ENCODE results near the gene RAB8A. TPM values are rescaled to one million over a fixed set of nuclear protein-coding genes. Genes with fewer than 3 reads are reported as not detected.
"Not testable (repeated sequence)": the region's sequence is repeated elsewhere in the genome, so short reads cannot be mapped to it uniquely, and the experiment has no call there.

Gene RAB8A
- total RNA-seq, 2 donors from 2014 or later, result 166 to 260 TPM

DNA sequence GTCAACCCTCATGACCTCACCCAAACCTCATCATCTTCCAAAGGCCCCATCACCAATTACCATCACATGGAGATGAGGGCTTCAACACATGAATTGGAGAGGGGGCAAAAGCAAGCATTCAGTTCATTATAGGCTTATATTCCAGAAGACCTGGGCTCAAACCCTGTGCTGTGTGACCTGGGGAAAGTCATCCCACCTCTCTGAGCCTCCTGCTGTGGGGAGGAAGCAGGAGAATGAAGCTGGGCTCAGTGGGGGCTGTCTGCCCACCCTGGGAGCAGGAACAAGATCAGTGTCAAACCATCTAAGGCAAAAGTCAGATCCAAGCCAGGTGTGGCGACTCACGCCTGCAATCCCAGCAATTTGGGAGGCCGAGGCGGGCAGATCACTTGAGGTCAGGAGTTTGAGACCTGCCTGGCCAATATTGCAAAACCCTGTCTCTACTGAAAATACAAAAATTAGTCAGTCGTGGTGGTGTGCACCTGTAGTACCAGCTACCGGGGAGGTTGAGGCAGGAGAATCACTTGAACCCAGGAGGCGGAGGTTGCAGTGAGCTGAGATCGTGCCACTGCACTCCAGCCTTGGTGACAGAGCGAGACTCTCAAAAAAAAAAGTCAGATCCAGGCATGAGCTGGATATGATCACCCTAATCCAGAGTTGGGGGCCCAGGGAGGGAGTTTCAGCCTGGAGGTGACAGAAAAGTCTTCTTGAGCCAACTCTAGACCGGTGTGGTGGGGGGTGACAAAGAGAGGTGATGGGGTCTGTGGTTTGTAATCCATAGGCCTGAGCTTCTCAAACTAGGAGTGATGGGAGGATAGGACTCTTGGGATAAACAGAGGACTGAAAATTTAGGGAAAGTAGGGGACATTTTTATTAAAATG lies 37.0 kb upstream of the RAB8A start:
- DNase-seq (ENCODE audit: low spot score), result no peak
- Mint-ChIP-seq H3K36me3 (peaks cover 13% of the 10 kb centered on the region), H3K4me3 (peak overlapping the region; percentile 86), H3K9me3 (no peaks in the 10 kb centered on the region), H3K27me3 (no peaks in the 10 kb centered on the region), H3K27ac (peak overlapping the region; percentile 94 to 96), H3K4me1 (ENCODE audit: low read depth in 2 of 2) (peaks cover 39 to 42% of the 10 kb centered on the region in 2 donors)
- no peak for ATAC-seq

DNA sequence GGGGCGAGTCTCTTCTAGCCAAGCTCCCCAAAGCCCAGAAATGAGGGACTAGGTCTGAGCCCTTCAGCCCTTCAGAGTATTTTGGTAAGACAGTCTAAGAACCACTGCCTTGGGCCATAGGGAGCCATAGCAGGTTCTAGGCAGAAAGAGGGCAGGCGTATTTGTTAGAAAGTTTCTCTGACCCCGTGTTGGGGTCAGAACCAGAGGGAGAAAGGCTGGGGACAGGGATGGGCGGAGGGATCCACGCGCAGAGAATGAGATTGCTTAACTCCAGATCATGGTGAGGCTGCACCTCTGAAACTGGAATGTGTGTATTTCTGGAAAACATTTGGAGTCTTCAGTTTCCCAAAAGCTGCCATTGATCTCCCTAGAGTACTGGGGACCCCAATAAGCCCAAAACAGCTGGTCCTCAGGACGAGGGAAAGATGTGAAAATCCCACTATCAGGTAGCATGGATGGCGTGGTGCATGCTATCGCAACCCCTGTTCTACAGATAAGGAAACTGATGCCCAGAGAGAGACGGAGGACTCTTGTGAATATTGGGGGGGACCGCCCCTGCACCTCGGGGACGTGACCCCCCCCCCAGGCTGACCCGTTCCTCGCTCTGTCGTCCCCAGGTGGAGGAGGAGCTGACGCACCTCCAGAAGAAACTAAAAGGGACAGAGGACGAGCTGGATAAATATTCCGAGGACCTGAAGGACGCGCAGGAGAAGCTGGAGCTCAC lies 36.1 kb upstream of the RAB8A start:
- Mint-ChIP-seq H3K9me3 (no peaks in the 10 kb centered on the region), H3K36me3 (peaks cover 19% of the 10 kb centered on the region), H3K27me3 (no peaks in the 10 kb centered on the region), H3K27ac (peak overlapping the region; percentile 94 to 96), H3K4me1 (ENCODE audit: low read depth in 2 of 2) (peaks cover 46 to 50% of the 10 kb centered on the region in 2 donors), H3K4me3 (peak overlapping the region; percentile 86)
- ATAC-seq (no peak), DNase-seq (ENCODE audit: low spot score) (no peak)

DNA sequence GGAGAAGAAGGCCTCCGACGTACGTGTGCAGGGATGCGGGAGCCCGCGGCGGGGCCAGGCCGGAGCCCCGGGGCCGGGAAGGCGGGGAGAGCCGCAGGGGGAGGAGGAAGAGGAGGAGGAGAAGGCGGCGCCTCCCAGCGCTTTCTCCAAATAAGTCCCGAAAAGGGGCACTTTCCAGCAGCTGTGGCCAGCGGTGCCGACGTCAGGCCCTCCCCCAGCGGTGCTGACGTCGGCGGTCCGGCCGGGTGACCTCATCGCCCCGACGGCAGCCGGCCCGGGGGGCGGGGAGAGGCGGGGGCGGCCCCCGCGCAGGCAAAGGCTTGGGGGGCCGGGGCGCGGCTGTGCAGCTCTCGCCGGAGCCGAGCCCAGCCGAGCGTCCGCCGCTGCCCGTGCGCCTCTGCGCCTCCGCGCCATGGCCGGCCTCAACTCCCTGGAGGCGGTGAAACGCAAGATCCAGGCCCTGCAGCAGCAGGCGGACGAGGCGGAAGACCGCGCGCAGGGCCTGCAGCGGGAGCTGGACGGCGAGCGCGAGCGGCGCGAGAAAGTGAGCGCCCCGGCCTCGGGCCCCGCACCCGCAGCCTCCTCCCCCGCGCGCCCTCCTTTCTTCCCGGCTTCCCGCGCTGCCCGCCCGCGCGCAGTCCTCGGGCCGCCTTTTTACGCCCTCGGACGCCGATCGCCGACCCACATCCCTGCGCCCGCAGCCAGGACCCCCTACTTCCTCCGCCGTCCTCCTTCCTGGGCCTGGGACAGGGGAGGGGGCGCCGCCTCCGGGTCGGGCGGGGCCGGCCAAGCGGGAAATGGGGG lies 35.3 kb upstream of the RAB8A start, which contains the start of gene TPM4:
Gene TPM4 (plus strand): TSS at position 342 of the 804 bp plus-strand sequence. CDS start 71 bp downstream, at position 413.
- peak within 1 kb of the TSS; percentile 96 to 97 for H3K27ac Mint-ChIP-seq
- DNase-seq (ENCODE audit: low spot score), result peak; percentile 93
- H3K36me3 Mint-ChIP-seq, result peaks cover 20% of the 10 kb centered on the region
- peak within 1 kb of the TSS; percentile 86 for H3K4me3 Mint-ChIP-seq
- no peaks in the 10 kb centered on the region for H3K9me3 Mint-ChIP-seq
- peak; percentile 80 to 85 for ATAC-seq
- no peaks in the 10 kb centered on the region for H3K27me3 Mint-ChIP-seq
- H3K4me1 Mint-ChIP-seq (ENCODE audit: low read depth in 2 of 2), result peaks cover 50 to 56% of the 10 kb centered on the region in 2 donors

DNA sequence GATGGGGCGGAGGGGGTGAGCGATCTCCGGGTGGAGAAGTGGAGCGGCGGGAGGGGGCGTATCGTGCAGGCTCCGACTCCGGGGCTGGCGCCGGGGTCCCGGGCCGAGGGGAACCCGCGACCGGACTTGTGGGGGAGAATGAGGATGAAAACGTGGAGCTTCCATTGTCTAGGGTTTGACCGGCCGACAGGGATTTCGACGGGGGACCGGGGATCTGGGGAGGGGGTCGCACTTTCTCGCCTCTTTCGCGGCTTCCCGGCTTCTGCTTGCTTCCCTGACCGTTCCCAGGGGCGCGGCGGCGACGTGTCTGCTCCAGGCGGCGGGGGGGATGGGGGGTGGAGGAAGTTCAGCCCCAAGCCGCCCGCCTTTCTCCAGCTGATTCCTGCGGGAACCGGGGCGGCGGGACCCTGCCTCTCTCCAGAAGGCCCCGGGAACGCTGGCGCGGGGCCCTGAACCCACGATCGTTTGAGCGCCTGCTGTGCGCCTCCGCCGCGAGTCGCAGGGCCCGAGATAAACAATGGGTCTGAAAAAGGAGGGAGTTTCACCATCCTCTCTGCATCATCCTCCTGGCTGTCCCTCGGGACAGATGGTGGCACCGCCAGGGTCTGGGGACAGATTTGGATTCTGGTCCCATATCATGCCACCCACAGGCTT lies 34.6 kb upstream of the RAB8A start:
- Mint-ChIP-seq H3K27me3 (no peaks in the 10 kb centered on the region), H3K4me3 (peak overlapping the region; percentile 86), H3K4me1 (ENCODE audit: low read depth in 2 of 2) (peaks cover 54 to 61% of the 10 kb centered on the region in 2 donors), H3K9me3 (no peaks in the 10 kb centered on the region), H3K27ac (peak overlapping the region; percentile 96 to 97), H3K36me3 (peaks cover 24% of the 10 kb centered on the region)
- no peak for DNase-seq (ENCODE audit: low spot score)
- ATAC-seq, result no peak

DNA sequence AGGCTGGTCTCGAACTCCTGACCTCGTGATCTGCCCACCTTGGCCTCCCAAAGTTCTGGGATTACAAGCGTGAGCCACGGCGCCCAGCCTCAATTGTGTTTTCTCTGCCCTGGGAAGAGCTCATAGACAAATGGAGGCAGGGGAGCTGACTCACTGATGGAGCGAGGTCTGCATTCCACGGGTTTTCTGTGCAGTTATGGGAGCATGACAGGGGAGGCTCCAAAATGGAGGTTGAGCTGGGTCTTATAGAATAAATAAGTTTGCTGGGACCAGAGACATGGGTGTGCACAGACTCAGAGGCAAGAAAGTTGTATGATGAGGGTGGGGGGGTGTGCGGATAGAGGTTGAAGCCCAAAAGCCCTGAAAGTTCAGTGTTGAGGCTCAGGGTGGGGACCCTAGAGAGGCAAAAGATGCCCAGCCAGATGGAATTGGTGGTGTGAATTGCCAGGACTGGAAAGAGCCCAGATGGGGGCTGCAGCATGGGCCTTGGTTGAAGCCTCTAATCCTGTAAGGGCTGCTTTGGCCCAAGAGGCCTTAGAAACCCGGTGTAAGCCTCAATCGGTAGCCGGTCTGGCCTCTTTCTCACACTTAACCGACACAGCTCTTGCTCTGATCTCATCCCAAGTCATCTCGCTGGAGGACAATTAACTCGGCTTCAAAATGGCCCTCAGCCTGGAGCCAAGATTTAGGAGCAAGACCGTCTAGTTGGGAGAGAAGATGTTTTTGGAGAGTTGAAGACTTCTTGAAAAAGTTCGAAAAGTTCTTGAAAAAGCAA lies 33.5 kb upstream of the RAB8A start:
- no peak for DNase-seq (ENCODE audit: low spot score)
- Mint-ChIP-seq H3K9me3 (no peaks in the 10 kb centered on the region), H3K4me3 (peak overlapping the region; percentile 86), H3K36me3 (peaks cover 28% of the 10 kb centered on the region), H3K27me3 (no peaks in the 10 kb centered on the region), H3K4me1 (ENCODE audit: low read depth in 2 of 2) (peaks cover 59 to 67% of the 10 kb centered on the region in 2 donors), H3K27ac (peak overlapping the region; percentile 96 to 97)
- ATAC-seq, result no peak

DNA sequence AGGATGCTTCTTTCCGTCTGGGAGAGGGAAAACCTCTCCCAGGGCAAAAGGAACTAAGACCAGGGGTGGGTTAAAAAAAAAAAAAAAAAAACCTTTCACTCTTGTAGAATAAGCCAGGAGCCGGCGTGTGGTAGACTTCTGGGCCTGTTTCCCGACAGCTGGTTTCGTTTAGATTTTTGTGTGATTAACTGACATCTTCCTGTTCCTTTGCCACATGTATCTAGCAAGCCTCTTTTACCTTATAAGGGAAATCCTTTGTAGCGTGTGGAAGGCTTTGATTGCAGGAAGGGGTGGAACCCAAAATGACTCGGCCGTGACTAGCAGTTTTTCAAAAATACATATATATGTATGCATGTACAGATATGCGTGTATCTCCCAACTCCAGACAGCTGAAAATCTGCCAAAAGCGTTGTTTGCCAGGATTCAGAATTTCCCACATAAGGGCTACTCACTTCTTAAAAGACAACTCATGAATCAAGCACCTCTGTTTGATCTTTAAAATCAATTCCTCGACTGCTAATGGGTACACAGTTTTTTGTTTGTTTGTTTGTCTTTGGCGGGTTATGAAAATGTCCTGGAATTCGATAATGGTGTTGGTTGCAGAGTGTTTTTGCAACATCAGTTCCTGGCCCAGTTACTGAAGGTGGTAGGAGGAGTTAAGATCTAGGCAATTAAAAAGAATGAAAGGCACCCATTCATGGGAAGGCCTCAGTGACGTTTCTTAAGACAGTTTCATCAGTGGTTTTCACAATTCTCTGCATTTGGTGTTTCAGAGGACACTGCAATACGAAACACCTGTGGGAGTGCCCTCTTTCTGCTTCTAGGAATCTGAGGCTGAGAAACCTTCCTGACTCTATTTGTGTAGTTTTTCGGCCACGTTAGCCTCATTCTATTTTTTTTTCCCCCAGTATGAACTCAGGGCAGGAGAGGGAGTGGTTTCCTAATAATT lies 32.7 kb upstream of the RAB8A start:
- peak; percentile 88 for DNase-seq (ENCODE audit: low spot score)
- H3K4me1 Mint-ChIP-seq (ENCODE audit: low read depth in 2 of 2), result peaks cover 62 to 66% of the 10 kb centered on the region in 2 donors
- H3K27ac Mint-ChIP-seq, result peak overlapping the region; percentile 96 to 97
- H3K4me3 Mint-ChIP-seq, result peak overlapping the region; percentile 86
- no peaks in the 10 kb centered on the region for H3K9me3 Mint-ChIP-seq
- peaks cover 28% of the 10 kb centered on the region for H3K36me3 Mint-ChIP-seq
- ATAC-seq, result peak; percentile 69 to 76
- H3K27me3 Mint-ChIP-seq, result no peaks in the 10 kb centered on the region

DNA sequence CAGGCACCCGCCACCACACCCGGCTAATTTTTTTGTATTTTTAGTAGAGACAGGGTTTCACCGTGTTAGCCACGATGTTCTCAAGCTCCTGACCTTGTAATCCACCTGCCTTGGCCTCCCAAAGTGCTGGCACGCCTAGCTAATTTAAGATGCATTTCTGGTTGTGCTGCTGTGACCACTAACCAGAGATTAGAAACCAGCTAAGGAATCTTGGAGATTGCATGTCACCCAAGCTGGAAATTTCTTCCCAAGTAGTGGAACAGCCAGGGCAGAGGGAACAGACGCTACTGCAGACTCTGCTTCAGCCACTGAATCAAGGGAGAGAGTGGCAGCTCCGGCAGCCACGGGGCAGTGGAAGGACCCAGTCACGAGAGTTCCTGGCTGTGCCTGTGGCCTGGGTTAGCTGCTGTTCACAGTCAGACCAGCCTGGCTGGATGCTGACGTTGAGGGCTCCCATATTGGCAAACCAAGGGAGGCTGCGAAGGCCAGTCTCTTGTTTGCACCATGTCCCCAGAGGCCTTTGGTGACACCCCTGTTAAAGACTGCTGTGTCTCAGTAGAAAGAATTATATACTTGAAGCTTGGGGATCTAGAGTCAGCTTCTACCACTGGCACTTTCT lies 27.5 kb upstream of the RAB8A start:
- DNase-seq (ENCODE audit: low spot score) (no peak), ATAC-seq (no peak)
- peak overlapping the region; percentile 57 for H3K4me3 Mint-ChIP-seq
- H3K27me3 Mint-ChIP-seq, result no peaks in the 10 kb centered on the region
- H3K27ac Mint-ChIP-seq, result peak overlapping the region; percentile 90 to 96
- peaks cover 39% of the 10 kb centered on the region for H3K36me3 Mint-ChIP-seq
- H3K4me1 Mint-ChIP-seq (ENCODE audit: low read depth in 2 of 2), result peaks cover 58 to 65% of the 10 kb centered on the region in 2 donors
- H3K9me3 Mint-ChIP-seq, result no peaks in the 10 kb centered on the region

DNA sequence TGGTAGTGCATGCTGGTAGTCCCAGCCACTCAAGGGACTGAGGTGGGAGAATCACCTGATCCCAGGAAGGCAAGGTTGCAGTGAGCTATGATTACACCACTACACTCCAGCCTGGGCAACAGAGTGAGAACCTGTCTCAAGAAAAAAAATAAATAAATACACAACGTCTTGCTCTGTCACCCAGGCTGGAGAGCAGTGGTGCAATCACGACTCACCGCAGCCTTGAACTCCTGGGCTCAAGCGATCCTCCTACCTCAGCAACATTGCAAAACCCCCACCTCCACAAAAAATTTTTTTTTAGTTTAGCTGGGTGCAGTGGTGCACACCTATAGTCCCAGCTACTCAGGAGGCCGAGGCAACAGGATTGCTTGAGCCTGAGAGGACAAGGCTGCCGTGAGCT lies 26.6 kb upstream of the RAB8A start:
- DNase-seq (ENCODE audit: low spot score) (no peak), ATAC-seq (peak; percentile 11 to 30)
- Mint-ChIP-seq H3K9me3 (no peaks in the 10 kb centered on the region), H3K4me1 (ENCODE audit: low read depth in 2 of 2) (peaks cover 56 to 58% of the 10 kb centered on the region in 2 donors), H3K4me3 (peak overlapping the region; percentile 89), H3K36me3 (peaks cover 38% of the 10 kb centered on the region), H3K27ac (peak overlapping the region; percentile 90 to 96), H3K27me3 (no peaks in the 10 kb centered on the region)

DNA sequence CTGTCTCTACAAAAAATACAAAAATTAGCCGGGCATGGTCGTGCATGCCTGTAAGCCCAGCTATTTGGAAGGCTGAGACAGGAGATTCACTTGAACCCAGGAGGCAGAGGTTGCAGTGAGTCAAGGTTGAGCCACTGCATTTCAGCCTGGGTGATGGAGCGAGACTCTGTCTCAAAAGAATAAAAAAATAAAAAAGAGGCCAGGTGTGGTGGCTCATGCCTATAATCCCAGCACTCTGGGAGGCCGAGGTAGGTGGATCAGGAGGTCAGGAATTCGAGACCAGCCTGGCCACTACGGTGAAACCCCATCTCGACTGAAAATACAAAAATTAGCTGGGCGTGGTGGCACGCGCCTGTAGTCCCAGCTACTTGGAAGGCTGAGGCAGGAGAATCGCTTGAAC lies 24.3 kb upstream of the RAB8A start:
- not testable (repeated sequence) for H3K9me3 Mint-ChIP-seq; H3K4me3 Mint-ChIP-seq; DNase-seq (ENCODE audit: low spot score); H3K27me3 Mint-ChIP-seq; ATAC-seq
- peaks cover 28% of the 10 kb centered on the region for H3K36me3 Mint-ChIP-seq
- H3K27ac Mint-ChIP-seq, result peak overlapping the region in 1 of 2 donors; percentile 96
- peaks cover 40 to 42% of the 10 kb centered on the region in 2 donors for H3K4me1 Mint-ChIP-seq (ENCODE audit: low read depth in 2 of 2)

DNA sequence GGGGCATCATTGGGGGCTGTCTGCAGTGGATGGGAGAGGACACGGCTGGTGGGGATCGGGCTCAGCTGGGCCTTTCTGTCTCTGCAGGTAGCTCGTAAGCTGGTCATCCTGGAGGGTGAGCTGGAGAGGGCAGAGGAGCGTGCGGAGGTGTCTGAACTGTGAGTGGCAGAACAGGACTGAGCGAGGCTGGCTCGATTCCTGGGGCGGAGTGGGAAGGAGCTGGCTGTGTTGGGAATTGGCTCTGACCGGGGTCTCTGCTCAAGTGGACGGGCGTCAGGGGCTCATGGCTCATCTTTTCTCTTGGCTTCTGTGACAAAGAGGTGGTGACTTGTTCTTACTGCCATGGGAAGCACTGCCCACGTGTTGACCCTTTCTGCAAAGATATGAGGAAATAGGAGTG lies 23.7 kb upstream of the RAB8A start:
- no peak overlapping the region for H3K4me3 Mint-ChIP-seq
- no peak for ATAC-seq
- H3K9me3 Mint-ChIP-seq, result no peaks in the 10 kb centered on the region
- H3K36me3 Mint-ChIP-seq, result peaks cover 29% of the 10 kb centered on the region
- DNase-seq (ENCODE audit: low spot score), result no peak
- peaks cover 38 to 41% of the 10 kb centered on the region in 2 donors for H3K4me1 Mint-ChIP-seq (ENCODE audit: low read depth in 2 of 2)
- no peaks in the 10 kb centered on the region for H3K27me3 Mint-ChIP-seq
- H3K27ac Mint-ChIP-seq, result peak overlapping the region; percentile 21 to 78

DNA sequence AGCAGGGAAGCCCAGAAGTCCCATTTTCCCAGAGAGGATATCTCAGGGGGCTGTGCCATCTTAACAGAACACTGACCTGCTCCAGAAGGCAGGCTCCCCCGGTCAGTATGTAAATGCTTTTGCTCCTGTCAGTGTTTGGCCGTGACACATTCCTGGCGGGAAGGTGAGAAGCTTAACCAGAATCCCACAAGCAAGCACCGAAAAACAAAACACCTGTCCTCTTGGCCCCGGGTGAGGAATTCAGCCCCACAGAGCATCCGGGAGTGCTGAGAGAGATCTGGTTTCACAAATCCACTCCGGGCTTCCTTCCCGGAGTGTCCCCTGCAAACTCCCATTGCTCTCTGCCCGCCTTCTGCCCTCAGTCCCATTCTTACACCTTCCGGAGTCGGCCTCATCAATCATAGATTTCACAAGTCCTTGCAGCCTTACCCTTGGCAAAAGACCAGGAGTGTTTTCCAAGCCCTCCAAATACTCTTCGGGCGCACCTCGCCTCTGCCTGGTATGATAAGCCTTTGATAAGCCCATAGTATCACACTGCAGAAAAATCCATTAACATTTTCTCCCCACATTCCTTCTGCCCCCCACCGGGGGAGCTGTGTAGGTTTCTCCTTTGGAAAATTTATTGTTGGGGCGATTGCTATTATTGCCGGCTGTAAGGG lies 23.2 kb upstream of the RAB8A start:
- Mint-ChIP-seq H3K27me3 (no peaks in the 10 kb centered on the region), H3K4me1 (ENCODE audit: low read depth in 2 of 2) (peaks cover 38 to 39% of the 10 kb centered on the region in 2 donors), H3K27ac (peak overlapping the region; percentile 40 to 78), H3K9me3 (no peaks in the 10 kb centered on the region), H3K4me3 (no peak overlapping the region), H3K36me3 (peaks cover 35% of the 10 kb centered on the region)
- ATAC-seq (no peak), DNase-seq (ENCODE audit: low spot score) (no peak)

All from natural killer cell treated with Interleukin-12 subunit alpha and Interleukin-12 subunit beta and Interleukin-15 and Interleukin-18, amount 100 ng/mL, for 72 hours (primary cell).